ENCODE data around the gene IL15RA. TPM values are rescaled to one million over a fixed set of nuclear protein-coding genes. Genes with fewer than 3 reads are reported as not detected.

Gene IL15RA
- total RNA-seq, 4 donors from 2014 or later = 10.6 to 34.3 (median 22.8) TPM

DNA sequence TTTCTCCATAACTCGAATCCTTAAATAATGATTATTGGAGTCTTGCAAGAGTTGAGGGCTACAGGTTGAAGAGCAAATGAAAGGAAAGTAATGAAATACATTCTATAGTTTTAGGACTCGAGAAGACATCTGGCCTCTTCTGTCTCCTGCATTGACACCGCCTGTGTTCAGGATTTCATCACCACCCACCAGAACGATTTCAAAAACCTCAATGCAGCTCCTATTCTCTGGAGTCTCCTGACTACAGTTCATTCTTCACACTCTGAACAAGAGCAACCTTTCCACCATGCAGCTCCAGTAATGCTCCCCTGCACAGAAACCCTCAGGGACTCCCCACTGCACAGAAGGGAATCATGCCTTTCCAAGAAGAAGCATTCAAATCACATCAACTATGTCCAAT, 5.5 kb downstream of the IL15RA start:
- TF ChIP-seq, protein P1, sequence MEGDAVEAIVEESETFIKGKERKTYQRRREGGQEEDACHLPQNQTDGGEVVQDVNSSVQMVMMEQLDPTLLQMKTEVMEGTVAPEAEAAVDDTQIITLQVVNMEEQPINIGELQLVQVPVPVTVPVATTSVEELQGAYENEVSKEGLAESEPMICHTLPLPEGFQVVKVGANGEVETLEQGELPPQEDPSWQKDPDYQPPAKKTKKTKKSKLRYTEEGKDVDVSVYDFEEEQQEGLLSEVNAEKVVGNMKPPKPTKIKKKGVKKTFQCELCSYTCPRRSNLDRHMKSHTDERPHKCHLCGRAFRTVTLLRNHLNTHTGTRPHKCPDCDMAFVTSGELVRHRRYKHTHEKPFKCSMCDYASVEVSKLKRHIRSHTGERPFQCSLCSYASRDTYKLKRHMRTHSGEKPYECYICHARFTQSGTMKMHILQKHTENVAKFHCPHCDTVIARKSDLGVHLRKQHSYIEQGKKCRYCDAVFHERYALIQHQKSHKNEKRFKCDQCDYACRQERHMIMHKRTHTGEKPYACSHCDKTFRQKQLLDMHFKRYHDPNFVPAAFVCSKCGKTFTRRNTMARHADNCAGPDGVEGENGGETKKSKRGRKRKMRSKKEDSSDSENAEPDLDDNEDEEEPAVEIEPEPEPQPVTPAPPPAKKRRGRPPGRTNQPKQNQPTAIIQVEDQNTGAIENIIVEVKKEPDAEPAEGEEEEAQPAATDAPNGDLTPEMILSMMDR (IDR thresholded peaks at IDR 0.05) = no peak
- no peak for TF ChIP-seq POLR2A (IDR thresholded peaks at IDR 0.05)
- WGBS, 2 donors = 68 to 77% methylated on average over 4 of the region's 4 CpGs
- Histone ChIP-seq H3K4me1 (no peaks in the 10 kb centered on the region), H3K27me3 (no peaks in the 10 kb centered on the region), H3K4me3 (replicated peaks in 1 of 3) (no peak overlapping the region), H3K27ac (peak overlapping the region in 1 of 3 donors; percentile 26), H3K9me3 (no peaks in the 10 kb centered on the region), H3K36me3 (no peaks in the 10 kb centered on the region)
- intact Hi-C loops (cut with DNase I) = no loop called here
- DNase-seq = no peak

GRCh38 chr10:5971315-5971832, 6.0 kb downstream of the IL15RA start:
- intact Hi-C loops (cut with DNase I) = no loop called here
- no peak overlapping the region for H3K4me3 ChIP-seq (replicated peaks in 1 of 3)
- TF ChIP-seq, protein P1 (IDR thresholded peaks at IDR 0.05) = no peak
- no peak for TF ChIP-seq POLR2A (IDR thresholded peaks at IDR 0.05)
- H3K9me3 ChIP-seq = no peaks in the 10 kb centered on the region
- no peak for DNase-seq
- H3K27ac ChIP-seq = peak overlapping the region in 2 of 3 donors; percentile 1 to 26
- H3K27me3 ChIP-seq = no peaks in the 10 kb centered on the region
- WGBS, 2 donors = 82 to 84% methylated on average over 8 of the region's 8 CpGs
- no peaks in the 10 kb centered on the region for H3K4me1 ChIP-seq
- H3K36me3 ChIP-seq = no peaks in the 10 kb centered on the region

DNA sequence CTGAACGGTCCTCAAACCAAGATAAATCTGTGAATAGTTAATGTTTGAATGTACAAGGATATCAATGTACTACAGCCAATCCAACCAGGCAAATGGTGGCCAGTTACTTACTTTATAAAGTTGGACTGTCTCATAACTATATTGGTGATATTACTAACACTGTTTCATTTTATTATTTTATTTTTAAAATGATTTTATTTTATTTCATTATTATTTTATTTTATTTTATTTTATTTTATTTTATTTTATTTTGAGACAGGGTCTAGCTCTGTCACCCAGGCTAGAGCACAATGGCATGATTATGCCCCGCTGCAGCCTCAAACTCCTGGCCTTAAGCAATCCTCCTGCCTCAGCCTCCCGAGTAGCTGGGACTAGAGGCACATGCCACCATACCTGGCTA, 6.8 kb downstream of the IL15RA start:
- H3K4me3 ChIP-seq (replicated peaks in 1 of 3) = no peak overlapping the region
- H3K4me1 ChIP-seq = no peaks in the 10 kb centered on the region
- intact Hi-C loops (cut with DNase I) = no loop called here
- DNase-seq = no peak
- TF ChIP-seq, protein P1 (IDR thresholded peaks at IDR 0.05) = no peak
- TF ChIP-seq POLR2A (IDR thresholded peaks at IDR 0.05) = no peak
- no peaks in the 10 kb centered on the region for H3K36me3 ChIP-seq
- no peak overlapping the region for H3K27ac ChIP-seq
- H3K27me3 ChIP-seq = no peaks in the 10 kb centered on the region
- 93 to 94% methylated on average over 3 of the region's 3 CpGs for WGBS, 2 donors
- H3K9me3 ChIP-seq = no peaks in the 10 kb centered on the region

DNA sequence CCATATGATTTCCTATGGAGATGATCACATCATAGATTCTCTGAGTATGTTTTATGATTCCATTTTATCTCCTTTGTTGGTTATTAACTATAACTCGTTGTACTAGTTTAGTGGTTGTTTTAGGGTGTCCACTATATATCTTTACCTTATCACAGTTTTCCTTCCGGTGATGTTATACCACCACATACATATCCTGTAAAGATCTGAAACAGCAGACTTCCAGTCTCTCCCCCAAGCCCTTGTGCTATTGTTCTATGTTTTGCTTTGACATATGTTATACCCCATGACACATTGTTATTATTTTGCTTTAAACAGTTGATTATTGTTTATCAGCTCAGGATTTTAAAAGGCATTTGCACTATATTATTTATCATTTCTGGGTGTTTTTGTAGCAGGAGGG, 7.3 kb downstream of the IL15RA start:
- Histone ChIP-seq H3K36me3 (no peaks in the 10 kb centered on the region), H3K9me3 (no peaks in the 10 kb centered on the region), H3K27ac (no peak overlapping the region), H3K4me3 (replicated peaks in 1 of 3) (no peak overlapping the region), H3K27me3 (no peaks in the 10 kb centered on the region), H3K4me1 (no peaks in the 10 kb centered on the region)
- WGBS, 2 donors = 89 to 97% methylated on average over 2 of the region's 2 CpGs
- no peak for DNase-seq
- intact Hi-C loops (cut with DNase I) = no loop called here
- TF ChIP-seq, protein P1 (IDR thresholded peaks at IDR 0.05) = no peak

DNA sequence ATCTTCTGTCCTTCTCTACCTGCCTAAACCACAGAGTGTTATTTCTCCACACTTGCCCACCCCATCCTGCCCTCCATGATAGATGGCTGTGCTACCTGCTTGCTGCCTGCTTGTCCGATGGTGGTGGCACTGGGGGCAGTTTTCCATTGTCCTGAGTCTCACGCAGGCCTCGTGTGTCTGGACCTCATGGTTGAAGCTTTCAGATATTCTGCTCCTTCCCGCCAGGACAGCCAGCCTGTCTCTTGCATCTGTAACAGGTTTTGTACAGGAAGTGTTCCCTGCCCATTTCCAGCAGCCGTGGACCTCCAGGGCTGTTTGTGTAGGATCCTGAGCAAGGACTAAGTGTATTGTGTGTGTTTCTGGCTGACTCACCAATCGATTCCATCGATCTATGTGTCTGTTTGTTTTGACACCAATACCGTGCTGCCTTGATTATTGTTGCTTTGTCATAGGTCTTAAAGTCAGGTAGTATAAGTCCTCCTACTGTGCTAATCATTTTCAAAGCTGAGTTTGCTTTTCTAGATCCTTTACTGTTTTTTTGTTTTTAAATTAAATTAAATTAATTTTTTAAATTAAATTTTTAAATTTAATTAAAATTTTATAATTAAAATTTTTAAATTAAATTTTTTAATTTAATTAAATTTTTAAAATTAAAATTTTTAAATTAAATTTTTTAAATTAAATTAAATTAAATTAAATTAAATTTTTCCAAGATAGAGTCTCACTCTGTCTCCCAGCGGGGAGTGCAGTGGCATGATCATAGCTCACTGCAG, 8.5 kb downstream of the IL15RA start:
- Histone ChIP-seq H3K9me3 (no peaks in the 10 kb centered on the region), H3K36me3 (no peaks in the 10 kb centered on the region), H3K4me3 (replicated peaks in 1 of 3) (no peak overlapping the region), H3K4me1 (no peaks in the 10 kb centered on the region), H3K27me3 (no peaks in the 10 kb centered on the region), H3K27ac (no peak overlapping the region)
- TF ChIP-seq POLR2A (IDR thresholded peaks at IDR 0.05) = no peak
- TF ChIP-seq, protein P1 (IDR thresholded peaks at IDR 0.05) = no peak
- intact Hi-C loops (cut with DNase I) = no loop called here
- DNase-seq = no peak
- 89 to 93% methylated on average over 9 of the region's 9 CpGs for WGBS, 2 donors

Data from thyroid gland (tissue), 4 donors.